Left ventricle myocardium inferior (tissue), 1 donor: ENCODE results near the gene ENTPD2. TPM values are rescaled to one million over a fixed set of nuclear protein-coding genes. Genes with fewer than 3 reads are reported as not detected.

Experiments used
- DNase-seq: peaks from one replicate; pipeline ENCODE4 v3.0.0-alpha.2; 2020
- H3K27ac ChIP-seq: fragments of 200-600 bp; replicated peaks from 2 replicates; pipeline ENCODE4 v1.8.0; 2021
- H3K27me3 ChIP-seq: fragments of 200-600 bp; 2 replicates; pipeline ENCODE4 v1.8.0; 2021; ENCODE audit warnings: low read depth
- H3K36me3 ChIP-seq: fragments of 200-600 bp; 2 replicates; pipeline ENCODE4 v1.8.0; 2021
- H3K4me1 ChIP-seq: fragments of 200-600 bp; 2 replicates; pipeline ENCODE4 v1.8.0; 2021
- H3K4me3 ChIP-seq: fragments of 200-600 bp; 2 replicates; pipeline ENCODE4 v1.8.0; 2021; ENCODE audit warnings: mild to moderate bottlenecking, moderate library complexity
- H3K9me3 ChIP-seq: fragments of 200-600 bp; replicated peaks from 2 replicates; pipeline ENCODE4 v1.8.0; 2021
- intact Hi-C: fragments of 100-400 bp; cut with micrococcal nuclease; formaldehyde crosslinking; loops from one replicate; pipeline ENCODE4 v1.11.0; 2022
- total RNA-seq: library from RNA; stranded (reverse); fragmentation: NEBNext Ultra II Directional; extraction: Animal tissue kit (Norgen Biotek cat#: 25700); gene quantifications from one replicate; pipeline ENCODE4 v1.2.1, GENCODE V29; 2021
- TF ChIP-seq, protein P1 (sequence below): fragments of 200-600 bp; IDR thresholded peaks from 2 replicates; pipeline ENCODE4 v1.8.0; 2021; ENCODE audit warnings: antibody characterized with exemption, mild to moderate bottlenecking, borderline replicate concordance
- donor health status: DM: no; HTN: yes; CAD: no; lungs with severe emphysema.

Gene ENTPD2
- total RNA-seq, 1 donor from 2014 or later: 1.5 TPM

DNA sequence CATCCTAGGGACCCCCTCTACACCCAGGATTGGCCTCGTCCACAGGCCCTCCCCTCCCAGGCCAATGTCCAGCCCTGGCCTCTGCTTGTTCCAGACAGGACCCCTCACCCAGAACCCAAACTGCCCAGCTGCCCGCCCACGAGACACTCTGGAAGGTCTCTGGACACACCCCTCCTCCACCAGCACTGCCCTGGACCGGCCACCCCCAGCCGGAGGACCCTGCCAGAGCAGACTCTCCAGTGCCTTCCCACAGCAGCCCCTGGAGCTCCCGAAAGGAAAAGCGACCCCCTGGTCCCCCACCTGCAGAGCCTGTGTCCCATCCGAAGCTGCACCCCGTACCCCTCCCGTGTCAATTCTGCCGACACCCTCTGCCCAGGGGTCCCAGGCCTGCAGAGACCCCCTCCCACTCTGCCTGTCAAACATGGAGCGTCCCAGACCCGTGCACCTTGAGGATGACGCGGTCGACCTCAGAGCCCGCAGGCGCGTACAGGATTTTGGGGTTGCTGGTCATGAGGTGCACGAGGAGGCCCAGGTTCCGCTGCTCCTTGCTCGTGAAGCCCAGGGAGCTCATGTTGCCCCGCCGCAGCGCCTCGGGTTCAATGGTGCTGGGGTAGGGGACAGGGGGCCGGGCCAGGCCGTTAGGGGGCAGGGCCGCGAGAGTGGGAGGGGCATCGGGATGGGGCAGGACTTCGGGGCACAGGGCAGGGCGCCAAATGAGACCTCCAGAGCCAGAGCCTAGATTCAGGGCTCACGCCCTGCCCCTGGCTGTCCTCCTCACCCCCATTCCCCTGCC is 33.8 kb downstream of the ENTPD2 start:
- no peak for DNase-seq
- intact Hi-C loops: no loop called here
- Histone ChIP-seq H3K9me3 (no peaks in the 10 kb centered on the region), H3K36me3 (peaks cover 48% of the 10 kb centered on the region), H3K4me3 (no peak overlapping the region), H3K27me3 (no peaks in the 10 kb centered on the region), H3K4me1 (no peaks in the 10 kb centered on the region), H3K27ac (no peak overlapping the region)
- TF ChIP-seq, protein P1, sequence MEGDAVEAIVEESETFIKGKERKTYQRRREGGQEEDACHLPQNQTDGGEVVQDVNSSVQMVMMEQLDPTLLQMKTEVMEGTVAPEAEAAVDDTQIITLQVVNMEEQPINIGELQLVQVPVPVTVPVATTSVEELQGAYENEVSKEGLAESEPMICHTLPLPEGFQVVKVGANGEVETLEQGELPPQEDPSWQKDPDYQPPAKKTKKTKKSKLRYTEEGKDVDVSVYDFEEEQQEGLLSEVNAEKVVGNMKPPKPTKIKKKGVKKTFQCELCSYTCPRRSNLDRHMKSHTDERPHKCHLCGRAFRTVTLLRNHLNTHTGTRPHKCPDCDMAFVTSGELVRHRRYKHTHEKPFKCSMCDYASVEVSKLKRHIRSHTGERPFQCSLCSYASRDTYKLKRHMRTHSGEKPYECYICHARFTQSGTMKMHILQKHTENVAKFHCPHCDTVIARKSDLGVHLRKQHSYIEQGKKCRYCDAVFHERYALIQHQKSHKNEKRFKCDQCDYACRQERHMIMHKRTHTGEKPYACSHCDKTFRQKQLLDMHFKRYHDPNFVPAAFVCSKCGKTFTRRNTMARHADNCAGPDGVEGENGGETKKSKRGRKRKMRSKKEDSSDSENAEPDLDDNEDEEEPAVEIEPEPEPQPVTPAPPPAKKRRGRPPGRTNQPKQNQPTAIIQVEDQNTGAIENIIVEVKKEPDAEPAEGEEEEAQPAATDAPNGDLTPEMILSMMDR: no peak

DNA sequence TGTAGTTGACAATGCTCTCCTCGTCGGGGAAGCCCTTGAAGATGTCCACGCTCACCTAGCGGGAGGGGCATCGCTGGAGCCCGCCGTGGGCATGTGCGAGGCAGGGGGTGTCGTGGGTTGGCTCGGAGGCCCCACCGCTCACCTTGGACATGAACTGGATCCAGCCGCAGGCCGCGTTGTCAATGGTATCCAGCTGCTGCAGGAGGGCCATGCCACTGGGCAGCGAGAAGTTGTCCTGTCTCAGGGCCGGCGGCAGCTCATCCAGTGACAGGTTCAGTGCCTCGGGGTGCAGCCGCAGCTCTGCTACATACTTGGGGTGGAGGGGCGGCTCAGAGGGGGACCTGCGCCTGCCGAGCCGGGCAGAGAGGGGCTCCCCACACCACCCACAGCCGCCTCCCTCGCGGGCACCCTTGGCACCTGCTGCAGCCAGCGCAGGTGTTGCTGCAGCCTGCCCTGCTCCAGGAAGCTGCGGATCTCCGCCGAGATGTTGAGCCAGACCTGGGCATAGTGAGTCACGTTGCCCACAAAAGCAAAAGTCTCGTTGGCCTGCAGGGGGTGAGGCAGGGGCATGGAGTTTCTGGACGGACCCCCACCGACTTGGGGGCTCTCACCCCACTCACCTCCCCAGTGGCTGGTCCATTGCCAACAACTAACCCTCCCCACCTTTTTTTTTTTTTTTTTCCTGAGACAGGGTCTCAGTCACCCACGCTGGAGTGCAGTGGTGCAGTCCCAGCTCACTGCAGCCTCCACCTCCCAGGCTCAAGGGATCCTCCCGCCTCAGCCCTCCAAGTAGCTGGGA is 34.9 kb downstream of the ENTPD2 start:
- peaks cover 60% of the 10 kb centered on the region for H3K36me3 ChIP-seq
- intact Hi-C loops: no loop called here
- TF ChIP-seq, protein P1: no peak
- no peak overlapping the region for H3K27ac ChIP-seq
- H3K27me3 ChIP-seq: no peaks in the 10 kb centered on the region
- no peaks in the 10 kb centered on the region for H3K9me3 ChIP-seq
- H3K4me3 ChIP-seq: no peak overlapping the region
- DNase-seq: no peak
- no peaks in the 10 kb centered on the region for H3K4me1 ChIP-seq

DNA sequence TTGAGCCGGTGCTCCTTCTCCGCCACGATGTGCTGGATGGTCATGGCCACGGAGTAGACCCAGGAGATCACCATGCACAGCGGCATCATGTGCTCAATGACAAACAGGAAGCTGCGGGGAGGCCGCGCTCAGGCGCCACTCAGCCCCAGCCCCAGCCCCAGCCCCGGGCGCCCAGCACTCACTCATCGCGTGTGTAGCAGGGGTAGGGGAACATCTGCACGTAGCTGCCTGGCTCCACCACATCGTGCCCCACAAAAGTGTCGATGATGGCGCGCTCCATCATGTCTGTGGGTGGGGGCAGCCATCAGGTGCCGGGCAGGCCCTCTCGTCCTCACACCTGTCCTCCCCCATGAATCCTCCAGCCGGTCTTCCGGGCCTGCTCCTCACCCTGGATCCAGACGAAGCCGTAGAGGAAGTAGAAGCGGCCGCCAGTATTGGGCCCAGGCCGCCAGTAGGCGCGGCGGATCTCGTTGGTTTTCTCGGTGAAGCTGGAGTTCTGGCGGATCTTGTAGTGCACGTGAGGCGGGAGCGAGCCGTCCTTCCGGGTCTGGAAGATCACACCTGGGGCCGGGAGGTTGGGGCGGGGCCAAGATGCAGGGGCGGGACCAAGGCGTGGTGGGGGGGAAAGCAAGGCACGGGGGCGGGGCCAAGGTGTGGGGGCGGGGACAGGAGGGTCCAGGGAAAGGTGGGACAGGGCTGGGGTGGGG is 35.9 kb downstream of the ENTPD2 start:
- H3K36me3 ChIP-seq: peaks cover 70% of the 10 kb centered on the region
- intact Hi-C loops: no loop called here
- no peaks in the 10 kb centered on the region for H3K9me3 ChIP-seq
- H3K4me1 ChIP-seq: no peaks in the 10 kb centered on the region
- no peaks in the 10 kb centered on the region for H3K27me3 ChIP-seq
- no peak for DNase-seq
- TF ChIP-seq, protein P1: no peak
- no peak overlapping the region for H3K4me3 ChIP-seq
- no peak overlapping the region for H3K27ac ChIP-seq

DNA sequence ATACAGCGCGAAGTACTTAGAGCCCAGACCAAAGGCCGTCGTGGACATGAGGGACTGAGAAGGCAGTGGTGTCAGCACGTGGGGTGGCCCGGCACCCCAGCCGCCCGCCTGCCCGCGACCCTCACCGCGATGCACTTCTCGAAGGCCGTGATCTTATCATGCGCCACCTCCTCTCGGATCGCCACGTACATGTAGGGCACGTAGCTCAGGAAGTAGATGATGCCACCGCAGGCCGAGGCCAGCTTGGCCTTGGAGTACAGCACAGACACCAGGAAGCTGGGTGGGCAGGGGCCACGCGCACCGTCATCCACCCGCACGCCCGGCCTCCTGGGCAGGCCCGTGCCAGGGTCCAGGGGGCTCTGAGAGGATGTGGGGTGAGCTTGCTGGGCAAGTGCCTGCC is 36.8 kb downstream of the ENTPD2 start:
- TF ChIP-seq, protein P1: no peak
- no peak for DNase-seq
- Histone ChIP-seq H3K9me3 (no peaks in the 10 kb centered on the region), H3K4me3 (no peak overlapping the region), H3K36me3 (peaks cover 78% of the 10 kb centered on the region), H3K4me1 (no peaks in the 10 kb centered on the region), H3K27ac (no peak overlapping the region), H3K27me3 (no peaks in the 10 kb centered on the region)
- intact Hi-C loops: no loop called here

DNA sequence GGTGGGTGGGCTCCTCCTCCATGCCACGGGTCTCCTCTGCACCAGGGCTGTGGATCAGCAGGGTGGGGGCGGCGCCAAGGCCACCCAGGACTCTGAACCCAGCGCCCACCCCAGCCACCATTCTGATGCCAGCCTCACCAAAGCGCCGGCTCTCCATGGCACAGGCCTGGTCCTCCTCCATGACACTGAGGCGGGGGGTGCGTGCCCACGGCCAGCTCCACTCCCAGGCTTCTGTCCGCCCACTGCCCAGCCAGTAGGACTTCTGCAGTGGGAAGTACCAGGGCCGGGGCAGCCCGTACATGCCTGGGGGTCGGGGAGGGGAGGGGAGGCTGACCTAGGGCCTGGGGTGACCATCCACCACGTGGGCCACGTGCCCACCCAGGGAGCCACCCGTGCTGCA is 37.4 kb downstream of the ENTPD2 start:
- no peak for DNase-seq
- H3K4me3 ChIP-seq: no peak overlapping the region
- no peaks in the 10 kb centered on the region for H3K4me1 ChIP-seq
- no peaks in the 10 kb centered on the region for H3K9me3 ChIP-seq
- TF ChIP-seq, protein P1: no peak
- H3K36me3 ChIP-seq: peaks cover 85% of the 10 kb centered on the region
- intact Hi-C loops: no loop called here
- no peak overlapping the region for H3K27ac ChIP-seq
- H3K27me3 ChIP-seq: no peaks in the 10 kb centered on the region
